Retina (tissue), 1 donor: ENCODE results near the gene DUSP6.
A peak's percentile ranks its signal among the peaks of the same experiment; 100 is the strongest.
"Not testable (repeated sequence)": the region's sequence is repeated elsewhere in the genome, so short reads cannot be mapped to it uniquely, and the experiment has no call there.

Experiments
- DNase-seq: peaks from one replicate; pipeline ENCODE4 v3.0.0-alpha.2; 2016

DUSP6 gene

DNA sequence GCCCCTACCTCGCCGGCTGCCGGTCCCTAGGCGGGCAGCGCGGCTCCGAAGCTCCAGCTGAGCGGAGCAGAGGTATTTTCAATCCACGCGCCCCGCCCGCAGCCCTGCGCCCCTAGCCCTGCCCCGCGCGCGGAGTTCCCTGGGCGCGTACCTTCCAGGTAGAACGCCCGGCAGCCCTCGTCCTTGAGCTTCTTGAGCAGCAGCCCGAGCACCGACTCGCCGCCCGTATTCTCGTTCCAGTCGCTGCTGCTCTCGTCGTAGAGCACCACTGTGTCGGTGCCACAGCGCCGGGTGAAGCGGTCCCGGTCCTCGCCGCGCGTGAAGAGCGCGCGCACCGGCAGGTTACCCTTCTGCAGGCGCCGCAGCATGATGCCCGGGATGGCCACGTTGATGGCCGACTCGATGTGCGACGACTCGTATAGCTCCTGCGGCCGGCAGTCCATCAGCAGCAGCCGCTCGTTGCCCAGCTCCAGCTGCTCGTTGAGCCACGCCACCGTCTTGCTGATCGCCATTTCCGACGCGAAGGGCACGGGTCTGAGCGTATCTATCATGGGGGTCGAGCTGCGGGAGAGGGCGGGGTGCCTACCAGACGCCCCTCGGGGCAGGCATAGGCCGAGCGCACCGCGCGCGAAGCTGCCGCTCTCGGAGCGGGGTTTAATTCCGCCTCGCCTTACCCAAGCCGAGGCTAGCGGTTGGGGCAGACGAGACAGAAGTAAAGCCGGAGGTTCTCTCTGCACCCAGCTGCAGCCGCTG is 636 bp downstream of the DUSP6 start:
- peak; percentile 92 for DNase-seq

DNA sequence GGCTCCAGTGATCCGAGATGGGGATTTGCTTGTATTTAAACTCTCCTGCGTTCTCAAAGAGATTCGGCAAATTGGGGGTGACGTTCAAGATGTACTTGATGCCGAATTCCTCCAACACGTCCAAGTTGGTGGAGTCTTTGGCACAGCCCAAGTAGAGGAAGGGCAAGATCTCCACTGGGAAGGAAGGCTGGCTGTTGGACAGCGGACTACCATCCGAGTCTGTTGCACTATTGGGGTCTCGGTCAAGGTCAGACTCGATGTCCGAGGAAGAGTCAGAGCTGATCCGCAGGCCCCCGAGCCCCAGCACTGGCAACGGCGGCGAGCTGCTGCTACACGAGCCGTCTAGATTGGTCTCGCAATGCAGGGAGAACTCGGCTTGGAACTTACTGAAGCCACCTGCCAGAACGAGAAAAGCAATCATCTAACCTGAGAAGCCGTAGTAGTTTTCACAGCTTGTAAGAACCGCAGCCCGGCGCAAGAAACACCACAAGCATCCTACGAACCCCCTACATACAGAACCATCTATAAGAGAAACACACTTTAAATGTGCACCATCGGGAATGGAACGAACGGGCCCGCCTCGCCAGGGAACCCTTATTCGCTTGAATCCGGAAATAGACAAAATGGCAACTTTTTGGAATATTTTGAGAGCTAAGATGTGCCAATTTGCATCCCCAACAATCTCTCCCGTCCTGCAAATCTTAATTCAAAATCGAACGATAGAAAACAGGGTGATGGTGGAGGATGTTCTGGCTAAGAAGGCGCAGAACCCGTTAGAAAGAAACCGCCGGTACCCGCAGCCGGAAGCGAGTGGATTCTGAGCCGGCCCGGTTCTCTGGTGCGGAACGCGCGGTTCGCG is 1.4 kb downstream of the DUSP6 start:
- peak; percentile 57 for DNase-seq

DNA sequence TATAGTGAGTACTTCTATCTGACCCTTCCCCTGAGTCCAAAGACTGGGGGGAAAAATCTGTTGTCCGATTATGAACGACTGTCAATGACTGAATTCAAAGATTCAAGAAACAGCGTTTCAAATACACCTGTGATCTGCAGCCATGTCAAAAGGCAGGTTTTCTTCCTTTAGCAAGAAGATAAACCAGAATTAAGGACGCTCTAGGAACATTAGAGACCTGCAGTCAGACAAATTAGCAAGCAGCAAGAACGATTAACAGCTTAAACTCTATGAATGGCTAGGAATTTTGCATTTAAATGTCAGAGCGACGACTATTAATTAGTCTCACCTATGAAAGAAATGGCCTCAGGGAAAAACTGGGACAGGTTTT is 2.1 kb downstream of the DUSP6 start:
- no peak for DNase-seq

DNA sequence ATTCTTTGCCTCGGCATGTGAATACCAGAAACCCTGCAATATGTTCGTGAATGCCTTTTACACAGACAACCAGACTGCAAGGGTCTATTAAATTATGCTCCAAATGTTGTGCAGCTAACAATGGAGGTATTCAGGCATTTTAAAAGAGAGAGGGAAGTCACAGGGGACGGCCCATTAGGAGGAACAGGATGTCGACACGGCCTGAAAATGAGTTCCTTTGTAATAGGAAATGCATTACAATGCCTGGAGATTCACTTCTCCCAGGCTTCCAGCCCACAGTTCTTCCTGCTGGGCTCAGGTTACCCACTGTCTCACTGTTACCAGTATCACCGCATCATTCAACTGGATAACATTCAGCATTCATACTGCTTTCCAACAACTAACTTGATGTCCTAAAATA is 2.5 kb downstream of the DUSP6 start:
- peak; percentile 51 for DNase-seq

DNA sequence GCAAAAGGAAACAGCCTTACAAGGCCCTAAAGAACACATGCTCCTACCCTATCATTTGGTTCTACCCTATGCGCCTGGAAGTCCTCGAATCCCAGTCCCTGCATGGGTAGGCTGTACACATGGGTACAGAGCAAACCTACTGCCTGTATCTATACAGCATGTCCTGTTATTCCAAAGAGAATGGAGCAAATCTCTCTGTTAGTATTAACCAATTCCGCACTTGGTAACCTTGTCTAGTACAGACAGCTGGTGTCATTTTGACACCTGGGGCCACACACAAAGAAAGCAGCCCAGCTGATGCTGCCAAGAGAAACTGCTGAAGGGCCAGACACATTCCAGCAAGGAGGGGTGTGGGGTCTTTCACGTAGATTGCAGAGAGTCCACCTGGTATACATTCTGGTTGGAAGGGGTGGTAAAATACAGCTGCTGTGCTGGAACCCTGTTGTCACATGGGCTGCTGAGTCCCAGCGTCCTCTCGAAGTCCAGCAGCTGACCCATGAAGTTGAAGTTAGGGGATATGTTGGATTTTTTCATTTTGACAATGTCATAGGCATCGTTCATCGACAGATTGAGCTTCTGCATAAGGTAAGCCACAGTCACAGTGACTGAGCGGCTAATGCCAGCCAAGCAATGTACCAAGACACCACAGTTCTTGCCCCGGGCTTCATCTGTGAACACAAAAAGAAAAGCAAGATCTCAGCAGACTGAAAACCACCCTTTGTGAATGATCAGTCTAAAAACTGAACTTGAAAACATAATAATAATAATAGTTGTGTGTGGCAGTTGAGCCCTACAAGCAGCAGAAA is 3.2 kb downstream of the DUSP6 start:
- no peak for DNase-seq

DNA sequence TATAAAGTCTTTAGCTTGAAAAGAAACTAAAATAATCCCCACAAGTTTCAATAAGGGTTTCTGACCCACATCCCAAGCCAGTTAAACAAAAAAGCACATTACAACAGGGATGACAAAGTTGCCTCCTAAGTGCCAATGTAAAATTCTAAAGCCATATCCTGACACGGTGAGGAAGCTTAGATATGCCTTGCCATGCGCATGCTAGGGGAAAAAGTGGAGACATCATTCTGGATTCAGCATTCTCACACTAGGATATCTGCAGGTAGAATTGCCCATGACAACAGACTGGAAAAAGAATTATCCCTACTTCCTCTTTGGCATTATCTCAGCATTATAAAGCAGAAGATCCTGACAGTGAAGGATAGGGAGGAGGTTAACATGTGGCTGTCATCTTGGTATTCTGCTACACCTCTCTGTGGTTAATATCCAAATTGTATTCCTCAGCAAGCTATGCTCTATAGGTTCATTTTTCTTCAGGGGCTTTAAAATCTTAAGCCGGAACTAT is 4.9 kb downstream of the DUSP6 start:
- DNase-seq, result no peak

DNA sequence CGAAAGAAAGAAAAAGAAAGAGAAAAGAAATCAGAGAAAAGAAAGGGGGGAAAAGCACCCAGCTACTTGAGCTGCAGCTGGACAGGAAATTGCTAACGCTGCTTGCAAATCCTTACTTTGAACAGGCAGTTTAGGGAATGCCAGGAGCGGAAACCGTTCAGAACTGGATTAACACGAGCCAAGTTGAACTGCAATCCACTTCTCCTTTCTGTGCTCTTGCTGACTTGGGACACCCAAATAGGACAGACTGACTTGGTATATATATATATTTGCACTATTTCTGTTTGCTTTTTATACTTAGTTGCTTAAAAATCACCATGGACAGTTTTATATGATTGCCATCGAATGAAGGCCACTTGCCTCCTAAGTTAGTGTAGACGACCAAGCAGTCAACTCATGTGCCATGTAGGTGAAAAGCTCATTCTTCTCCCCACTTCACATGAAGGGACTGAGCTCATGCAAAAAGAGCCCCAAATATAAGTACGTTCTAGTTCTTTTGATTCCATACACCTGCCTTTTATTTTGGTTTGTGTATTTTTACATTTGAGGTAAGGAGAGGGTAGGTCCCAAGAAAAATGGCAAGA is 5.5 kb downstream of the DUSP6 start:
- no peak for DNase-seq

DNA sequence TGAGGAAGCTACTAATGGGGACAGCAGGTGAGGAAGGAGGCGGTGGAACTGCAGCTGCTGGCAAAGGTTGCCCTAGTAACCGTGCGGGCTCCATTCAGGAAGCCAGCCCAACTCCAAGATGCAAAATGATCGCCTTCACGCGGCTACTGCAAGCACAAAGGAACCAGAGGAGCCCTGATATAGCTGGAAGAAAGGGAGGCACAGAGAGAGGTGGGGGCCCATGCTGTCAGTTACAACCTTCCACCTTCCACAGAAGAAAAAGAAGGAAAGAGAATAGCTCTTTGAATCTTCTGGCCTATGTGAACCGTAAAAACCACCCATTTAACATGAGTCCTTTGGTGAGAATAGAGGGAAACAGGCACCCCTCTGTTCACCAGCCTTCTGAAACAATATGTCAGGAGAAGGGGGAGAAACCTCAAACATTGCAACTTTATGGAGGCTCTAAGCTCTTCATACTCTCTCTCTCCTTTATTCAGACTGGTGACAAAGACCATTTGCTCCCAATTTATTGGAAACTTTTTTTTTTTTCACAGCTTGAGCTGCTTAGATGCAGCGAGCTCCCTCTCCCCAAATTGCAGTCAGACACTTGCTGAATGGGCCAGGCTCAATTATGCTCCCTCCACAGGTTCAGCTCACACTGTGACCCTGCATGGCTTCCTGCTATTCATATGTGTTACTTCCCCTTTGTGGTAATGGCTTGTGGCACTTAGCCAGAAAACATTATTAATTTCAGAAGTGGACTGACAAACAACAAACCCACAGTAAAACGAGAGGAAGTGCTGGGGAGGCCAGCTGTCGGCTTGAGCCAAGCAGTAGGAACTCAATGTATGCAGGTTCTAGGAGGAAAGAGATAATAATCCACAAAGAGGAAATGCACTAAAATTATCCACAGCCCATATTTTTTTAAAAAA is 6.2 kb downstream of the DUSP6 start:
- peak; percentile 71 for DNase-seq

DNA sequence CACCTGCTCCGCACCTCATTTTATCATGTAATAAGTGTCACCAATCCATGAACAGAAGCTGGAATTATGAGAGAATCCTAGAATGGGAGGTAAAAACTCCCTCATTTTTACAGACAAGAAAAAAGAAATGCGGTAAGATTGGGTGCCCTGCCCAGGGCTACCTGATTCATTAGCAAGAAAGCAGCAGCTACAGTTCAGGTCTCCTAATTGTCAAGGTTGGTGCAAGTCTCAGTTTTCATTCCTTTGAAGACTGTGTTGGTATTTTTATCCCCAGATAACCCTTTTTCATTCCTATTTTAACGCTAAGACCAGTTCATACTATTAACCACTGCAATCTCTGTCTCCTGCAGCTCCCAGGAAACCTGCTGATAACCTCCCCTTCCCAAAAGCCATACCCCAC is 6.9 kb downstream of the DUSP6 start:
- no peak for DNase-seq

DNA sequence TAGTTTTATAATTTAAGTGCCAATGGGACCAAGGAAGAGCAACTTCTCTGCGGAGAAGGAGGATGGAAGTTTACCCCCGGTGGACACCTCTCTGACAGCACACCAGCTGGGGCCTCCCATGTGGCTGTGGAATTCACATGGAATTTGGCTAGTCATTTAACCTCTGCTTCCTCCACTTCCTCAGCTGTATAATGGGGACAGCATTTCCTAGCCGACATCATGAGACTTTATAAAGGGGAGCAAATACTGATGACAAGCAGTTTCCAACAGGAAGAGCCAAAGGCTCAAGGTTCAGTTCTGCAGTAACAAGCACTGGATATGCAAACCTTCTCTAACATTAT is 7.5 kb downstream of the DUSP6 start:
- no peak for DNase-seq

DNA sequence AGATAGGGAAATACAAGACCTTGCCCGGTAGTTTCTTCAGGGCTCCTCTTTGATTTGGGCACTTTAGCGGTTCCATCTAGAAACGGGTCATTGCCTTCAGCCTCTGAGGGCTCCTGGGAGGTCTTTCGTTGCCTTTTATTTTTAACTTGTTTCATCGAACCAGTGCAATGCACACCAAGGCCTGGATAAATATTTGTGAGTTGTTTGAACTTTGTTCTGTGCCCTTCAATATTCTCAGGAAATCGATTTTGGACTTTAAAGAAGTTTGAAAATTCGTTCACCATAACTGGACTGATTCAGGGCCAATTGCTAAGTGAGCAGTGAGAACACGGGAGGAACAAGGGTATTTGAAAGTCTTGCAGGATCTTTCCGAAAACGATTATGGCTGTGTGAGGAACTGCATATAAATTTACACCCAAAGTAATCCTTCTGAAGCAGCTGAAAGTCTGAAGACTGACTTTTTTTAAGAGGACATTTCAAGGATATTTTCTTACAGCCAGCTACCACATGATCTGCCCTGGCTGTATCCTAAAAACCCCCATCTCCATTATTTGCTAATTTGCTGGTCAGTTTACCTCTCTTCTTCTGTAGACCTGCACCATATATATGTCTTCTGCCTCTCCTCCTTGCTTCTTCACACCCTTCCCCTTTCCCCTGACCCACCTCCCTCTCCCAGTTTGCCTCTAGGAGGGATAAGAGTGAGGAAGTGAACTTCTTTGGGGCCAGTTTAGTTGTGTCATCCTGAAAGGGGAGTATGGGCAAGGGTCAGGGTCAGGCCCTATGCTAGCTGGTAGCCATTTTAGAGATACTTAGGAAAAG is 8.0 kb downstream of the DUSP6 start:
- no peak for DNase-seq

DNA sequence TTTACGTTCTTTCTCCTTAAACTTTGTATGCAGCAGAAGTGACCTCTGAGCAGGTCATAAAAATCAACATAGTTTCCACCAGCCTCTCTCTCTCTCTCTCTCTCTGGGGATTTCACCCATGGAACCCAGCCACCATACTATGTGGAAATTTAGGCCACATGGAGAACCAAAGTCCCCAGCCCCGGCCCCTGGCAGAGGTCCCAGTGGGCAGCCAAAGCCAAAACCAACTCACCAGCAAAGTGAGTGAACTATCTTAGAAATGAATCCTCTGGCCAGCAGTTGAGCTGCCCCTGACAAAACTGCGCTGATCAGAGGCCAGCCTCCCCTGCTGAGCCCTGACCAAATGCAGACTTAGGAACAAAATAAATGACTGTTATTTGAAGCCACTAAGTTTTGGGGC is 9.2 kb downstream of the DUSP6 start:
- no peak for DNase-seq

DNA sequence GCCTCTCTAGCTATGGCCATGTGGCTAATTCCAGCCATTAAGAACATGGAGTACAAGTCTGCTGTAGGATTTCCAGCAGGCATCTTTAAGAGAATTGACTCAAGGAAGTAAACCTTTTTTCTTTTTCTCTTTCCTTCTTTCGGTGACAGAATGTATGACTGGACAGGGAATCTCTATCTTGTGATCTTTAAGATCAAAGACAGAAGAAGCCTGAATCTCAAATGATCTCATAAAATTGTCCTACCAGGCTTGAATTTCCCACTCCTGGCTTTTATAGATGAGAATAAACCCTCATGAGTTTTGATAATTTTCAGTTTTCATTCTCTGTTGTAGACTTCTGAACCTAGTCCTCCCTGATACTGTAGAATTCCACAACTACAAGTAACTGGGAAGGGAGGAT is 11.4 kb downstream of the DUSP6 start:
- no peak for DNase-seq

DNA sequence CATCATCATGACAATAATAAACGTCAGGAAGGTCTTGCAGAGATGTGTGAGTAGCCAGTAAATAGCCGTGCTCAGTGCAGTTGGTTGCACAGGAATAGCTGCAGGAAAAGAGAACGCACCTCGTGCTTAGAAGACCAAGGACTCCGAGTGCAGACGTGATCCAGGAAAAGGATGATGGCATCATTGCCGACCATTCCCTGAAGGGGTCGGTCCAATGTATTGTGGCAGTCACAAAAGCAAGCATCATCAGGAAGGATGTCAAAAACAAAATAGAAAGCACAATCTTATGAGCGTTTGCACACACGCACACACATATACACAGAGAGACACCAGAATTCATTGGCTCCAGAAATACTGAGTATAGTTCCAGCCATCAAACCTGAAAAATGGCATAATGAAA is 12.8 kb downstream of the DUSP6 start:
- no peak for DNase-seq

DNA sequence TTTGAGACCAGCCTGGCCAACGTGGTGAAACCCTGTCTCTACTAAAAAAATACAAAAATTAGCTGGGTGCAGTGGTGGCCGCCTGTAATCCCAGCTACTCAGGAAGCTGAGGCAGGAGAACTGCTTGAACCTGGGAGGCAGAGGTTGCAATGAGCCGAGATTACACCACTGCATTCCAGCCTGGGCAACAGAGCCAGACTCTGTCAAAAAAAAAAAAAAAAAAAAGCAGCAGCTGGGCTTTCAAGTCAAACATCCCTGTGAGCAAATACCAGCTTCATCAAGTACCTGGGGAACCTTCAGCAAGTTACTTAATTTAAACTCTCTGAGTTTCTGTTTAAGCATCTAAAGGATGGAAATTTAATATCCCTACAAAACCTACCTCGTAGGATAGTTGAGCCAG is 15.2 kb downstream of the DUSP6 start:
- not testable (repeated sequence) for DNase-seq

DNA sequence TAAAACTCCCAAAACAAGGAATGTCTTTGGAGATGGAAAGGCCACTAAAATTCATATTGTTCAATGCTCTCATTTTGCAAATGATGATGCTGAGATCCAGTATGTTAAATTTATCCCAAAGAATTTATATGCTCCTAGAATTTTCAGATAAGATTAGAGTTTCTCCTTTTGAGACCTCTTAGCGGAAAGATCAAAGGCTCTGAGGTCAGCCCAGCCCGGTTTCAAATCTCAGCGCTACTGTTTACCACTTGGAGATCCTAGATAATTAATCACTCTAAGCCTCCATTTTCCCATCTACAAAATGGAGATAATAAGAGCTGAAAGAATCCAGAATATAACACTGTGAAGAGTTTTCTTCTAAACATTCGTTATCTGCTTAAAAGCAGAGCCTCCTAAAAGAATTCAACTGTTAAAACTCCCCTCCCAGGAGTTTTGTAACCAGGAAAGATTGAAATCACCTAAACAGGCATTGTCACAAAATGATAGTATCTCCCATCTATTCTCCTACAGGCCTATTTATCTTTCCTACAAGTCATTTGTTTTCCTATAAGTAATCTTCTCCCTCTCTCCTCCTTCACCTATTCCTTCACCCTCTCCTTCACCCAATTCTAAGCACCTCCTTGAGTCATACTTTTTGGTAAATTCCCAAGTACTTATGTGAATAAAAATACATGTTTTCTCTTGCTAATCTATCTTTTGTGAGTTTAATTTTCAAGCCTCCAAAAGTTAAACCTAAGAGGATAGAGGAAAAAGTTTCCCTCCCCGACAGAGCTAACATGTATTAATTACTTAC is 16.7 kb downstream of the DUSP6 start:
- no peak for DNase-seq

DNA sequence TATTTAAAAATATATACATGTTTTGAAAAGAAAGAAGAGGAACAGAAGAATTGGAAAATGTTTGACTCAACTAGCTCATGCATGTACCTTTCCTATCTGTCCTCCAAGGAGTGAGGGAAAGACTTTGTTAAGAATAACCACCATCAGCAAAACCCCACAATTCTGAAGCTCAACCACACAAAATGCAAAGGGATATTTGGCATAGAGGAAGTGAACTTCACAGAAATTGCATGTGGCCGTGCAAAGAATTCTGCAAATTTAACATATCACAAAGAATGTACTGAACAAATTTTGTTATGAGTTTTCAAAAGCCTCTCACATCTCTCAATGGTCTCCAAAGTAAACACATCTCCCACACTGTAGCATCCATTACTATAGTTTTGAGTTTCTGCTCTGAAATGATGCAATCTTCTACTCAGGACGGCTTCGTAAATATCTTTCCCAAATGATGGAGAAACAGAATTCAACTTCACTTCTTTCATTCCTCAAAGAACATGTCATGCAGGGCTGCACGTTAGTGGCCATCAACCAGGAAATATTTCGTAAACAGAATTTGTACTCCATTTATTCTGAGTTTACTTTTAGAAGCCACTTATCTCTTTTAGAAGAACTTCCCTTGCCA is 17.6 kb downstream of the DUSP6 start:
- DNase-seq, result no peak

DNA sequence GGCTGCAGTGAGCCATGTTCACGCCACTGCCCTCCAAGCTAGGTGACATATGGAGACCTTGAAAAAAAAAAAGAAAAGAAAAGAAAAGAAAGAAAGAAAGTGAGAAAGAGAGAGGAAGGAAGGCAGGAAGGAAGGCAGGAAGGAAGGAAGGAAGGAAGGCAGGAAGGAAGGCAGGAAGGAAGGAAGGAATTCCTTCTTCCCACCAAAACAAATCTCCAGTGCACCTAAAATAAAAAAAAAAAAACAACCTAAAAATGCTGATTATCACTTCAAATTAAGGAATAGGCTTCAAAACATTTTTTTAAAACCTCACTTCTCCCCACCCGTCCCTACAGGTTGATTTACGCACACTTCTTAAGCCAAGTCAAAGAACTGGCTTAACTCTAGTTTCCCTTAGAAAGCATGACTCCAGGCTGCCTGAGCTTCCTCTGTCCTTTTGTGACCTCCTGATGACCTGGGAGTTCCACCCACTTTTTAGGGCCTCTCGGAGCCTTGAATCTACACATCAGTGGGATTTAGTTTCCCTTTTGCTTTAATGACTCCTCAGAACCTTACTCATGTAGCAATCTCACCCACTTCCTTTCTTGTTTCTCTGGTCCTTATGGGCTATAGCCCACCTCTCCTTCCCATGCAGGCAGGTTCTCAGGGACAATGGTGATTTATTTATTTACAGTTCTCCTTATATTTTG is 18.6 kb downstream of the DUSP6 start:
- DNase-seq, result no peak
